GM21381 (cell line): ENCODE results near the gene ENOX1.

Source experiments
- ATAC-seq: cut with Tn5 transposase; IDR thresholded peaks from one replicate; pipeline ENCODE4 v1.9.1; 2021; ENCODE audit warnings: mild to moderate bottlenecking, moderate library complexity; ENCODE audit not compliant: unreplicated experiment

The ENOX1 gene

DNA sequence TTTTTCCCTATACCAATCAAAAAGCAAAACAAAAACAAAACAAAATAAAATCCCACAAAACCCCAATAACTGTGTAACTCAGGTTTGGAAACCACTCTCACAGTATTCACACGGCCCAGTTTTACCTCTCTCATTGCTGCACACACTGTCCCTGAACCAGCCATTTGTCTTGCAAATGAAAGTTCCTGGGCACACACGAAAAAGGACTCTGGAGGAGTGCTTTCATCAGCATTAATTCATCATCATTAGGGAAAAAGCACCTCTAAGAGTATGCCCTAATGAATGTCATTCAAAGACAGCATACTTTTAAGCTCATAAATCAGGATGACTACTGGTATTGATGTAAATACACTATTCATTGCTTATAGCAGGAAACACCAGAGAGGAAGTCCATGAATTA is 457.1 kb downstream of the ENOX1 start:
- no peak for ATAC-seq

DNA sequence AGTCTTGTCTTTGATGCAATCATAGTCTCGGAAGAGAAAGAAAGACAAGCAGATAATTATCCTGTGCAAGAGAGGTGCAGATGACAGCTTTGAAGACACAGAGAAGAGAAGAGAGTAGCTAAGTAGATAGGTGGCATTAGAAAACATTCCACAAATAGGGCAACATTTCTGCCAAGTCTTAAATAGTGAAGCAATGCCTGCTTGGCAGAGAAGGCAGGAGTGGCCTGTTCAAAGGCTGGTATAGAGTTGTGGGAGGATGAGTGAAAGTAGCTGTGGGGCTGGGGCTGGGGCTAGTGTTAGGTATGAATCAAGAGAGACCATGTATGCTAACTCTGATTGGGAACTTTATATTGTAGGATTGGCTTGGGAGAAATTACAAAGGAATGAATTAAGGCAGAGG is 457.9 kb downstream of the ENOX1 start:
- no peak for ATAC-seq

DNA sequence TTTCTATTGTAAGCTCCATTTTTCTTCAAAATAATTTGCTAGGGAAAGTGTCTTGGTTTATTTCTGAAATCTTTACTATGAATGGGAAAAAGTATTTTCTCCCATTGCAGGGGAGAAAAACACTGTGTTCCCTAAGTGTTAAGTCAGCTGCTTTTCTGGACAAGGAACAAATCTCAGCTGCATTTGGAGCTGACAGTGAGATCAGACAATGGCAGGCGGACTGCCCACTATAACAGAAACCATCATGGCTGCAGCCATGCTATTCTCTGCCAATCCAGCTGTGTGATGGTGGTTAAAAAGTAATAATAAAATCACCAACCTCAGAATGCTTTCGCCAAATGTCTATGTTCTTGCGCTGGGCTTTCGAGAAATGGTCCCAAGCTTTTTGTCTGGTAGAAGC is 460.7 kb downstream of the ENOX1 start:
- no peak for ATAC-seq

DNA sequence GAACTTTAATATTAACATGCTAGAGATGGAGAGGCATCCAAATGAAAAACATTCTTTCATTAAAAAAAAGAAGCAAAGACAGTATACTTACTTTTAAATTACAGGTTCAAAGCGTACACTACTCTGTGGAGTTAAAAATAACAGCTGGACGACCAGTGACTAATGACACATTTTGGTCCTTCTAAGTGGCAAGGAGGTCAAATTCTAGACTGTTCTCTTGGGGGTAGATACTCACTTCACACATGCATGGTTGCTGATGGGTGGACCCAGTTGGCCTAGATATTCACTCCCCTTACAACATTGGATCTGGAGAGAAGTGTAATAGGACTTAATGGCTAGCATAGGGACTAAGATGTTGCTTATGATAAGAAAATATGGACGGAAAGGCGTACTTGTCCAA is 461.1 kb downstream of the ENOX1 start:
- no peak for ATAC-seq

DNA sequence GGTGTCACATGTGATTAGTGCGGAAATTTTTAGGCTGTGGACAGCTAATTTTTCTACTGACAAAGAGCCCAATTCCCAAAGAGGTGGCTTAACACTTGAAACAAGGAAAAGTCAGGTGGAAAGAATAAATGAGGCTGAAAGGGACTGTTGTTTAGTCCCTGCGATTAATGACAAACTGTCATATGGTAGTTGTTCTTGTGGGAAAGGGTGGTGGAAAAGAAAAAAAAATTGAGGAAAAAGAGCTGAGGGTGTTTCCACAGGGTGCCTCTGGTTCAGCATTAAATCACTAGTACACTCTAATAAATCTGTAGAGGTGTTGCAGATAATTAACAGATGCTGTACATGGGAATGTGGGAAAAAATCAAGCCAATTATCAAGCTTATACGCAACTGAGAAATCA is 462.6 kb downstream of the ENOX1 start:
- ATAC-seq, result no peak

DNA sequence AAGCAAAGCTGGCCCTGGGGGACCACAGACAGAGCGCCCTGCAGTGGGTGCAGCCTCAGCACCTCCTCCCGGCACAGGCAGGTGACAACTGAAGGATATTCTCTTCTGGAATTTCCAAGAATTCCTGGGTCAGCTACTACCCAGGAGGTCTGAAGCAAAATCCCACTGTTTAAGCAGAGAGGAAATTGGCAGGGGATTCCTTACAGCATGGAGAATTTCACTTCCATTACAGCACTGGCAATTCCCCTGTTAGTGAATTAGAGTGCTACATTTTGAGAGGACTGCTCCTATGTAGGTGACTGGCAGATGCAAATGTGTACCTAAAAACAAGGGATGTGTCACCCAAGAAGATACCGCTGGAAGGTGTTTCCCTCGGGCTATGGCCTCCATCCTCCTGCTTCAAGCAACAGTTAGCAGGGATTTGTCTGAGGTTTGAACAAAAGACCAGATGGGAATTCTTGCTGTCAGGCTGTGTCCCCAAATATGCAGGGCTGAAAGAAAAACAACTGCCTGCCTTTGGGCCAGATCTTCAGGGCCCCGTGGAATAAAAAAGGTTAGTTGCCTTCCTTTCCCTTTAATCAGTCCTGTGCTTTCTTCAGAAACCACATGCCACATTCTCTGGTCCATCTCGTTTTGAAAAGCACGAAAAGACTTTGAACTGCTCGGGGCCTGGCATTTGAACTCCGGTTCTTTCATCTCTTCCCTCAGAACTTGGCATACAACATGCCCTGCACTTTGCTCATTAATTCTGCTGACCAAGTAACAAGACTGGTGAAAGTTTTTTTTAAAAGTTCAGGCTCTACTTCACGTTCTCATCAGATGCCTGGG is 466.9 kb downstream of the ENOX1 start:
- no peak for ATAC-seq

DNA sequence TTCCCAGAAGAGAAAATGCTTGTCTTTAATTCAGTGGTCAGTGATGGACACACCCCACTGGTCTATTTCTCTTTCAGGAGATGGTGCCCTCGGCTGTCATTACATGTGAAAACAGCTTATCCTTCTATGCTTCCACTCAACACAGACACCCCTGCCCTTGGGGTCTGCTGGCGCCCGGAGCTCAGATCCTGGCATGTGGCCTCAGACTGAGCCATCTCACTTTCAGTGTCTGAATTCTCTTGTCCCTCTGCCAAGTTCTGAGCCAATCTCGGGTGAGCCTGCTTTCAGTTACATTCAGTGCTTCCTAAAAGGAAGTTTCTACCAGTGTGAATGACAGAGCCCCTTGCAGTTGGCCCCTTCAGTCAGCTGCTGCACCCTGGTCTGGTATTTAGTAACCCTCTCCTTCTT is 469.8 kb downstream of the ENOX1 start:
- ATAC-seq, result no peak

DNA sequence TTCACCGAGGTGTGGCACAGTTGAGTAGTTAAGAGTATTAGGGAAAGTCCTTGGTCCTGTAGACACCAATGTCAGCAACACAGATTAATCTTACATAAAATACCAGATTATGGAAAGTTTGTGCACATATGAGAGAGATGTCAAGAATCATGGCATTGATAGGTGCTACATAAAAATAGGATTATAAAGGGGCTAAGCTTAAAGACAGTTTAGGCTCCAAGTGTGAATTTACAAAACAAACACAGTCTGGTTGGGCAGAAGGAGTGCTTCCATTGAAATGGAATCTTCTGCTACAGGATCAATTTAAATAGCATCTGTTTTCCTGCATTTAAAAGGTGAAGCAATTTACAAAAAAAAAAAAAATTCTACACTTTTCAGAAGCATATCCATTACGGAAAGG is 470.5 kb downstream of the ENOX1 start:
- ATAC-seq, result no peak

DNA sequence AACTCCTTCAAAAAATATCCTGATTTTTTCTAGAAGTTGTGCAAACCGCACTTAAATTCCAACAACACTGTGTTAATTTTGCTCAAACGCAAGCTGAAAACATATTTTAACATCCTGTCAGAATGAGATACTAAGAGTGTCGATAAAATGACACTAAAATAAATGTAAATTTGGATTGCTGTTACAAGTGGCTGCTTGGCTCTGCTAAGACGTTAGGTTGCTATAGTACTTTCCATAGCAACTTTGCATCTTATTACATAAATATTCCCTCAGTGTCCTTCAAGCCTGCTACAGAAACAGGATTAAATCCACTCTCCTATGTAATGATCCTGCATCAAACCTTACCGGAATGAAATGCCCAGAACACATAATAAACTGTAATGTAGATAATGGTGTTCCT is 471.2 kb downstream of the ENOX1 start:
- ATAC-seq, result no peak

DNA sequence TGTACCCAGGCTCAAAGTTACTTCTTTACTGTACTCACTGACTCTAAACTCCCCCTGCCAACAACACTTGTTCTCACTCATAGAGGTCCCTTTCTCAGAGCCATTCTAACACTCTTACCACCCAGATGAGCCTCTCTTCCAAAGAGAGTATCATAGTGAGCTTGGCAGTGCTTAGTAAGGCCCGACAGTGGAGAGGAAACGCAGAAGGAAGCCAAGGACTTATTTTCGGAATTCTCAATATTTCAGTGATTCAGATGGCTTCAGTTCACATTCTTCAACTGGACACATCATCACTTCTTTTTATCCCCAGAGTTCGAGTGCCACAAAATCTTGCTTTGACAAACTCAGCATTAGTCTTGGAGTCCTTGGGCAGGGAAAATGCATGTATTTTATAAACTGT is 477.5 kb downstream of the ENOX1 start:
- no peak for ATAC-seq

DNA sequence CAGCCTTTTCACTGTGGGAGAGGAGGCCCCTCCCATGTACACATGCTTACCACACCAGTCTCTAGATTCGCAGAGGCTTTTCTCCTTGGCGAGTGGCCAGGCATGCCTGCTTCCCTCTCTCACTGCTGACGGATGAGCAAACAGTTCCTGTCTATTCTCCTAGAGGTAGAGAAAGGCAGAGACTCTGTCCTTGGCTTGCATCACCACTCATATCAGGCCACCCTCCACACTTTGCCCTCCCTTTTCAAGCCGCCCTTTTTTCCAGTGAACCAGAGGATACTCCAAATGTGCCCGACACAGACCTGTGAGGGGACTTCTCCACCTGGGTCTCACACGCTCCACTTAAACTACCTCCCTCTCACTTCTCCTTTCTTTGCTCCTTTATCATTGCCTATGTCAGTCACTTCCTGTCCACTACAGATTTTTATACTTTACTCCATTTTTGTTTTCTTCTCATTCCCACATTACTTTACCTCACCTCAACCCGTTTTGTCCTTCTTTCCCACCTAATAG is 478.8 kb downstream of the ENOX1 start:
- peak; percentile 76 for ATAC-seq

DNA sequence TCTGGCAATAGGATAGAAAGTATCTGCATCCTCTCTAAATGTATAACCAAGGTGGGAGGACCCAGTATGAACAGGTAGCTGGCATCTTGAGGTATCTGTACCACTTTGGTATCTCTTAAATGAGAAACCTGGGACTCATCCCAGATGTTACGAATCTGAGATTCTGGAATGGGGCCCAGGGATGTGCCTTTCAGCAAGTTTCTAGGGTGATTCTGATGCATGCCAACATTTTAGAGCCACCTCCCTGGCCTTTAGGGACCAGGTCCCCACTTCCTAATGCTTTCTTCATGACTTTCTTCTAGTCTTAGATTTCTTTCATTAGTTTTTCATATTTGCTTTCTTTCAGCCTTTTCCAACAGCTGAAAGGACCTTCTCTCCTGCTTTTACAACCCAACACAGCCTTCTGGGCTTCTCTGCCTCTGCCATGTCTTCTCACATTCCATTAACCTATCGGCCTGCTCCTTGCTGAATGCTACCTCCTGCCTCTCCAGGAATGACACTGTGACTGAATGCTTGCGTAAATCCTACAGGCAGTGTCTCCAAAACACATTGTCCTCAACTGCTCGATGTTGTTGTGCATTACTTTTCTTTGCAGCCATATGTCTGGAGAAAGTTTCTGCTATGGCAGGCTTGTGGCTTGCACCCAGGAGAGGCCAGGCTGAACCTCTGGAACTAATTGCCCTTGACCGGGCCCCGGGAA is 479.4 kb downstream of the ENOX1 start:
- no peak for ATAC-seq

DNA sequence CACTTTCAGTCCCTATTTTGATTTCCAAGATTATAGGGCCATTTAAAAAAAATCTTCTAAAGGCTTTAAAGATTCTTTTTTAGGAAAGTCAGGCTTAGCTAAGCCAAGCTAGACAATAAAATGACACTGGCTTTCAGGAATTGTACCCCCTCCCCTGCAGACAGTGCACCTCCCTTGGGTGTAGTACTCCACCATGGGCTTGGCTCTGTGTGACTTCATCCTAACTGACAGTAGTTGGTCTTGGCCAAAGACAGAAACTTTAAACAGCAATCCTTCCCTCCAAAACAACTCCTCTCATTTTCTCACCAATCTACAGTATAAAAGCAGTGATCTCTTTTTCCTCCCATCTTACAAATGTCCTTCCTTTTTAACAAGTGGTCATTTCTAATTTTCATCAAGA is 480.4 kb downstream of the ENOX1 start:
- ATAC-seq, result no peak

DNA sequence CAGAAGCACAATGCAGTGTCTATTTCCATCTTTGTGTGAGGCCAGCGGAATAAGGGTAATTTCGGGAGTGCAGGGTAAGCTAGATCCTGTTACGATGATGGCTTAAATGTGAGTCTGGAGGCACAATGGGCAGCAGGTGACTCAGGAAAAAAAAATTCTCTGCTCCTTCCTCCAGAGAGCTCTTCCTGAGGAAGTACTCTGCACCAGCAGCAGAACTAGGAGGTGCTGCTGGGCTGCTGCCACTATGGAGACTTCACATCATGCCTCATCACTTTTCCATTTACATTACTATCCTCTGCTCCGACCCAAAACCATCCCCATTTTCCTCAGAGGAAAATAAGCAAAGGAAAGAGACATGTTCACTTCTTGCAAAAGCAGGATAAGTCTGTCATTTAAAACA is 481.4 kb downstream of the ENOX1 start:
- ATAC-seq, result no peak

DNA sequence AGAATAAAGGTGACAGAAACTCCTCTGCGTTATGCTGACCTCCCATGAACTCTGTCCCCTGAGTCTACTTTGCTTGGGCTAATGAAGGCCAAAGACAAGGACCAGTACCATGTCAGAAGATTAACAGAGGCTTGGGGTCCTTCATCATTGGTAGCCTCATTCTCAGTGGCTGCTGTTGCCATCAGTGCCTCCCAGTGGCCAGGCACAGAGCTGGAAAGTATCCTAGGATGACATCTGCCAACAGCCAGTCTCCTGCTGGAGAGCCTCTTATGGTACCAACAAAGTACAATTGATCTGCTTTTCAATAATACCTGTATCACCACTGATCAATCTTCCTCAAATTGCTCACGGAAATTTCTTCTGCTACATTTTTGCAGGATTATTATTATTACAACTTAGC is 481.8 kb downstream of the ENOX1 start:
- ATAC-seq, result no peak

DNA sequence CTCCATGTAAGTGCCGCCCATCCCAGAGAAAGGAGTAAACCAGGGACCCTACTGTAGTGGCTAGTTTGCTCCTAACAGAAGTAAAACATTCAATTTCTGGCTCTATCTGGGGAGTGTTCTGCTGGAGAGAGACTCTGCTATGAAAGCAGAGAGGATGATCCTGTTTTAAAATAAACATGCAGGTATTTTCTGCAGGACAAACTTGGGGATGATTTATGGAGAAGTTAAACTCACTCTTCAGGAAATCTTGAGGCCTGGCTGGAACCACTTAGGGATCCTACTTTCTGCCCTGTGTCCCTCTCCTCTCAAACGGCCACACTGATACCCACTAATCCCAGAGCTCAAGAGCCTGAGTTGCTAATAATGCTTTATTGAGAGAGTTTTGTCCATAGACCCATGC is 482.3 kb downstream of the ENOX1 start:
- no peak for ATAC-seq

DNA sequence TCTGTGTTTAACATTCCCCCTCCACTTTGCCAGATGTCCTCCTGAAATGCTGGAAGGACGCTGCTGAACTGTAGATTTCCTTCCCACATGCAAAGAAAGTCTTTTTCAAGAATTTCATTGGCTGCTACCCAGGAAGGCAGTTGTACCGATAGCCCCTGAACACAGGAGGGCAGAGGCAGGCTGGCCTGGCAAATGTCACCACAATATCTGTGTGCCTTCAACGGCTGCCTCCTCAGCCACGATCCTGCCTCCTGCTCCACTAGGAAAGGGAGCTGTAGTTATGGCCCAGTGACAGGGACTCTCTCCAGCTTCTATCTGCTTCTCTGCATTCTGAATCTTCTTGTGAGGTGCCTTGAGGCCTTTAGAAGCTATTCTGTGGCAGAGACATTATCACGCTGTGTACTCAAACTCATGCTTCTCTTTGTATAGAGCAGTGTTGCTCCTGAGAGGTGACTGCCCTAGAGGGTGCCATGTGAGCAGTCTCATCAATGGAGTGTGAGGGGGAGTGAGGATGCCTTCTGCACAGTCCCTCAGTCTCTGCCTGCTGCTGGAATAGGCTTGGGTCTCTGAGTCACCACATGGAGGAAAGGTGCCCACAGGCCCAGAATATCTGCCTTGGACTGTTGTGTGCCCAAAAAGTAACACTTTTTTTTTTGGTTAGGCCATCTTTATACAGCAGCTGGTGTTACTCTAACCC is 483.6 kb downstream of the ENOX1 start:
- peak; percentile 43 for ATAC-seq

DNA sequence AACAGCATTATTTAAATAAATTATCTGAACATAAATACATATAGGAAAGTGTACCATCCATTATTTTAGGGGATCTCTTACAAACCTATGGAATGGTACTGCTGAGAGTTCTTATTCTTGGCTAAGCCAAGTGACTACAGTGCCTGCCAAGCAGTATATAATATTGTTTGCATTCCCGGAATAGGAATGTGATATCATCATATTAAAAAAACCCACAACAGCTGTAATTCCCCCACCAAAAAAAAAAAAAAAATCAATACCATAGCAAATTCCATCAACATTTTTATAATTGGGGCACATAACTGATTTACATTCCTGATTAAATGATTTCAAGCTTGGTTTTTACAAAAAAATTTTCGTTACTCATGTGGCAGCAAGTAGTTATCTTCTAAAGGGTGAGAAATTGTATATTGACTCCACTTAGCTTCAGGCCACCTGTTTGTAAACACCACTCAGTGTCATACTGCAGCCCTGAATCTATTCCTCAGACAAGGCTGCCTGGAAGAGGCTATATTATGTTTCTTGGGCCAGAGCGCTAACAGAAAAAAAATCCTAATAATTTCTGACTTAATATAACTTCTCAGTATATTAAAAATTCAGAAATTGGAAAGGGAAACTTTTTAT is 485.3 kb downstream of the ENOX1 start:
- no peak for ATAC-seq

DNA sequence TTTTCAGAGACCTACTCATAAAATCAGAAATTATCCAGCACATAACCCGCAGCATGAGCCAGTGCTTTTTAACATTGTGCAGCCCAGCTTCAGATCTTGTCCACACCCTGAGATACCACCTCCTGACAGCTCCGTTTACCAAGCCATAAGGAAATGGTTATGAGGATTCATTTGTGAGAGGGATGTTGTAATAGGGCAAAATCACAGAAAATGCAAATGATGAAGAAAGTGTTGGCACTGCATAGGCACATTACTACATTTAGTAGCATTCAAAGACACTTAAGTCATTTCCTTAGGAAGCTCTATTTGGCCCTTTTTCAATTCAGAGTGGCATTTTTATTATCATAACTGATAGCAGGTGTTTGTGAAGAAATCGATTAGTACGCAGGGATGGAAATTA is 485.9 kb downstream of the ENOX1 start:
- ATAC-seq, result no peak

DNA sequence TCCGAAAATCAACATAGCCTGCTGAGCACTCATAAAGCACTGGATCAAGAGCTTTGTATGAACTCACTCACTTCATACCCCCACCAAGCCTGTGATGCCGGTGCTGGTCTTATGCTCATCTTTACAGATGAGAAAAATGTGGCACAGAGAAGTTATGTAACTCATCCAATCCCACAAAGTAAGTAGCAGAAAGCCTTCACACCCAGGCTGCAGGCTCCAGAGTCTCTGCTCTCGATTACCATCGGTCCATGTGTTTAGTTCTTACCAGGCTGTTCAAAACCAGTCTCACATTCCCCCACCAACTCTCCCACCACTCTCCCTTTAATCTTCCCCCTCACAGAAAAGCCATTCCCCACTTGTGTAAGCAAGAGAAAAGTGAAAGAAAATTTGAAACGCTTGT is 487.4 kb downstream of the ENOX1 start:
- ATAC-seq, result no peak

DNA sequence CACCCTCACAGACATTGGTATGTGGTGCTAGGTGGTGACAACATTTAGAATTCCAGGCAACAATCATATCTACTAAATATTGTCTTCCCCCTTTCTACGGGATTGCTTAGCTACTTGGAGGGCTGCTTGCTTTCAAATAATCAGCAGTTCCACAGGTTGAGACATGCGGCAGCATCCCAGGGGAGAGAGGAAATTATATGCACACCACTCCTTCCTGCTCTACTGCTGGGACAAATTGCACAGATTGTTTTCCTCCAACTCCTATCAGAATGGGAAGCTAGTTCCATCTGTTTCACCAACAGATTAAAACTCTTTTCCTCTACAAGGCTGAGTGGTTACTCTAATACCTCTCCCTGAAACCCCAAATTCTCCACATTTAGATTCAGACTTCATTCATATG is 488.0 kb downstream of the ENOX1 start:
- ATAC-seq, result no peak
